Posterior vena cava (tissue), 2 donors: Measurements from ENCODE around the gene PAWR. TPM values are rescaled to one million over a fixed set of nuclear protein-coding genes. Genes with fewer than 3 reads are reported as not detected.
"Not testable (repeated sequence)": the region's sequence is repeated elsewhere in the genome, so short reads cannot be mapped to it uniquely, and the experiment has no call there.

Experiments
- DNase-seq: peaks from one replicate; pipeline ENCODE4 v3.0.0-alpha.2; 2020; ENCODE audit warnings: low spot score
- intact Hi-C, 2 donors: fragments of 100-400 bp; cut with DNase I; formaldehyde crosslinking; loops; one replicate each; pipeline versions ENCODE4 v1.14.1 to v1.14.2; 2022 to 2023
- total RNA-seq, 2 donors: library from RNA; stranded (reverse); fragmentation: NEBNext Ultra II Directional; extraction: Animal tissue kit (Norgen Biotek cat#: 25700); gene quantifications; one replicate each; pipeline ENCODE4 v1.2.1, GENCODE V29; 2021
- donor health status: DM: yes; HTN: yes; CAD: no.
- donor health status: DM: yes; HTN: yes; CAD: no.

Gene PAWR
- total RNA-seq, 2 donors from 2014 or later = 148 to 218 TPM

- intact Hi-C loops = loop anchor here in 1 of 2 donors (10.0 kb wide), 1 partner anchor 134 kb away; no protein-coding TSS in a partner anchor
- DNase-seq = no peak
These were observed 1.7 kb downstream of the PAWR start for GRCh38 chr12:79689061-79689476.

GRCh38 chr12:79688376-79689060 is 2.2 kb downstream of the PAWR start:
- DNase-seq = no peak
- intact Hi-C loops = loop anchor here in 1 of 2 donors (10.0 kb wide), 1 partner anchor 134 kb away; no protein-coding TSS in a partner anchor

- no peak for DNase-seq
- intact Hi-C loops = loop anchor here in 1 of 2 donors (10.0 kb wide), 1 partner anchor 133 kb away; no protein-coding TSS in a partner anchor
These were observed 3.0 kb downstream of the PAWR start for GRCh38 chr12:79687711-79688260.

- intact Hi-C loops = loop anchor here in 1 of 2 donors (10.0 kb wide), 1 partner anchor 131 kb away; no protein-coding TSS in a partner anchor
These were observed 4.6 kb downstream of the PAWR start for GRCh38 chr12:79686171-79686570.

GRCh38 chr12:79685068-79685467 is 5.7 kb downstream of the PAWR start:
- no peak for DNase-seq
- intact Hi-C loops = loop anchor here in 1 of 2 donors (10.0 kb wide), 1 partner anchor 130 kb away; no protein-coding TSS in a partner anchor

More at GRCh38 chr12:79686171-79686570, 4.6 kb downstream of the PAWR start:
- no peak for DNase-seq

GRCh38 chr12:79684338-79684737 is 6.4 kb downstream of the PAWR start:
- intact Hi-C loops = loop anchor here in 1 of 2 donors (10.0 kb wide), 1 partner anchor 130 kb away; no protein-coding TSS in a partner anchor
- DNase-seq = not testable (repeated sequence)

GRCh38 chr12:79682593-79682992 is 8.2 kb downstream of the PAWR start:
- no peak for DNase-seq
- intact Hi-C loops = loop anchor here in 1 of 2 donors (10.0 kb wide), 1 partner anchor 128 kb away; no protein-coding TSS in a partner anchor

GRCh38 chr12:79681008-79681590 is 9.7 kb downstream of the PAWR start:
- DNase-seq = no peak
- intact Hi-C loops = loop anchor here in 1 of 2 donors (10.0 kb wide), 1 partner anchor 126 kb away; no protein-coding TSS in a partner anchor

- no peak for DNase-seq
These were observed 10.7 kb downstream of the PAWR start for GRCh38 chr12:79680051-79680450.

GRCh38 chr12:79678306-79678705 is 12.5 kb downstream of the PAWR start:
- intact Hi-C loops = no loop called here

More at GRCh38 chr12:79680051-79680450, 10.7 kb downstream of the PAWR start:
- intact Hi-C loops = loop anchor here in 1 of 2 donors (10.0 kb wide), 1 partner anchor 125 kb away; no protein-coding TSS in a partner anchor

GRCh38 chr12:79677672-79678071 is 13.1 kb downstream of the PAWR start:
- DNase-seq = no peak
- intact Hi-C loops = no loop called here

More at GRCh38 chr12:79678306-79678705, 12.5 kb downstream of the PAWR start:
- DNase-seq = no peak

GRCh38 chr12:79676579-79676978 is 14.2 kb downstream of the PAWR start:
- DNase-seq = no peak
- intact Hi-C loops = no loop called here

GRCh38 chr12:79674629-79675028 is 16.1 kb downstream of the PAWR start:
- intact Hi-C loops = no loop called here
- DNase-seq = no peak

GRCh38 chr12:79673354-79673753 is 17.4 kb downstream of the PAWR start:
- DNase-seq = no peak
- intact Hi-C loops = no loop called here

- intact Hi-C loops = no loop called here
- DNase-seq = no peak
These were observed 22.7 kb downstream of the PAWR start for GRCh38 chr12:79668113-79668512.

- DNase-seq = no peak
- intact Hi-C loops = no loop called here
These were observed 25.4 kb downstream of the PAWR start for GRCh38 chr12:79665212-79665887.

- intact Hi-C loops = no loop called here
- no peak for DNase-seq
These were observed 26.2 kb downstream of the PAWR start for GRCh38 chr12:79664518-79664917.

- no peak for DNase-seq
- intact Hi-C loops = no loop called here
These were observed 28.5 kb downstream of the PAWR start for GRCh38 chr12:79662046-79662811.

- no peak for DNase-seq
- intact Hi-C loops = no loop called here
These were observed 29.1 kb downstream of the PAWR start for GRCh38 chr12:79661629-79662028.
